Measurements from ENCODE around the gene ADCY9. TPM values are rescaled to one million over a fixed set of nuclear protein-coding genes. Genes with fewer than 3 reads are reported as not detected.
"Not testable (repeated sequence)": the region's sequence is repeated elsewhere in the genome, so short reads cannot be mapped to it uniquely, and the experiment has no call there.

ADCY9 gene
- total and polyA plus RNA-seq, 8 donors: 9.8 to 61.1 (median 12.9) TPM

GRCh38 chr16:4046221-4046620 lies 70.0 kb downstream of the ADCY9 start:
- no peak for TF ChIP-seq CTCF (IDR thresholded peaks at IDR 0.05)
- no peak overlapping the region for H3K27ac ChIP-seq
- intact Hi-C loops (cut with DNase I): no loop called here

DNA sequence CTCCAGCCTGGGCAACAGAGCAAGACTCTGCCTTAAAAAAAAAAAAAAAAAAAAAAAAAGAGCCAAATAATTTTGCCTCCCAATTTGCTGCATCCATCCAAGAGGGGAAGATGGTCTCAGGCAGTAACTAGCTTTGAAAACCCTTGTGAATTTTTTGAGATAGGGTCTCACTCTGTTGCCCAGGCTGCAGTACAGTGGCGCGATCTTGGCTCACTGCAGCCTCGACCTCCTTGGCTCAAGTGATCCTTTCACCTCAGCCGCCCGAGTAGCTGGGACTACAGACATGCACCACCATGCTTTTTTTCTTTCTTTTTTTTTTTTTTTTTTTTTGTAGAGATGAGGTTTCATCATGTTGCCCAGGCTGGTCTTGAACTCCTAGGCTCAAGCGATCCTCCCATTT lies 70.7 kb downstream of the ADCY9 start:
- ATAC-seq; intact Hi-C loops (cut with DNase I); H3K9me3 ChIP-seq; DNase-seq; H3K27ac ChIP-seq; H3K27me3 ChIP-seq; H3K4me3 ChIP-seq; H3K36me3 ChIP-seq: not testable (repeated sequence)
- H3K4me1 ChIP-seq: peaks cover 10 to 13% of the 10 kb centered on the region in 2 donors

More at GRCh38 chr16:4046221-4046620, 70.0 kb downstream of the ADCY9 start:
- ATAC-seq (no peak), DNase-seq (no peak)
- Histone ChIP-seq H3K4me3 (no peak overlapping the region), H3K4me1 (peaks cover 10 to 13% of the 10 kb centered on the region in 2 donors), H3K9me3 (no peaks in the 10 kb centered on the region), H3K27me3 (no peaks in the 10 kb centered on the region), H3K36me3 (no peaks in the 10 kb centered on the region)

- Histone ChIP-seq H3K27ac (no peak overlapping the region), H3K4me1 (peaks cover 10 to 13% of the 10 kb centered on the region in 2 donors), H3K4me3 (no peak overlapping the region), H3K36me3 (no peaks in the 10 kb centered on the region), H3K9me3 (no peaks in the 10 kb centered on the region), H3K27me3 (no peaks in the 10 kb centered on the region)
- intact Hi-C loops (cut with DNase I): no loop called here
- TF ChIP-seq CTCF (IDR thresholded peaks at IDR 0.05): no peak
- ATAC-seq (no peak), DNase-seq (no peak)
These were observed 73.7 kb downstream of the ADCY9 start for GRCh38 chr16:4042581-4042980.

GRCh38 chr16:4038448-4038847 lies 77.8 kb downstream of the ADCY9 start:
- H3K36me3 ChIP-seq: no peaks in the 10 kb centered on the region
- H3K9me3 ChIP-seq: no peaks in the 10 kb centered on the region
- H3K4me3 ChIP-seq: no peak overlapping the region
- H3K4me1 ChIP-seq: no peaks in the 10 kb centered on the region
- intact Hi-C loops (cut with DNase I): no loop called here
- H3K27me3 ChIP-seq: no peaks in the 10 kb centered on the region
- TF ChIP-seq CTCF (IDR thresholded peaks at IDR 0.05): no peak
- ATAC-seq (no peak), DNase-seq (no peak)
- H3K27ac ChIP-seq: no peak overlapping the region

DNA sequence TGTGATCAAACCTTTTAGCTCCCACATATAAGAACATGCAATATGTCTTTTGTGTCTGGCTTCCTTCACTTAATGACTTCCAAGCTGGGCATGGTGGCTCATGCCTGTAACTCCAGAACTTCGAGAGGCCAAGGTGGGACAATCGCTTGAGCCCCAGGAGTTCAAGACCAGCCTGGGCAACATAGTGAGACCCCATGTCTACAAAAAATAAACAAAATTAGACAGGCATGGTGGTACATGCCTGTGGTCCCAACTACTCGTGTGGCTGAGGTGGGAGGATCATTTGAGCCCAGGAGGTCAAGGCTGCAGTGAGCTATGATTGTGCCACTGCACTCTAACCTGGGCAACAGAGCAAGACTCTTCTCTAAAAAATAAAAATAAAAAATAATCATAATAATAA lies 79.3 kb downstream of the ADCY9 start:
- H3K4me3 ChIP-seq; H3K9me3 ChIP-seq; intact Hi-C loops (cut with DNase I); DNase-seq; H3K36me3 ChIP-seq; H3K27ac ChIP-seq; ATAC-seq; H3K27me3 ChIP-seq: not testable (repeated sequence)
- peaks cover 3 to 10% of the 10 kb centered on the region in 2 donors for H3K4me1 ChIP-seq

DNA sequence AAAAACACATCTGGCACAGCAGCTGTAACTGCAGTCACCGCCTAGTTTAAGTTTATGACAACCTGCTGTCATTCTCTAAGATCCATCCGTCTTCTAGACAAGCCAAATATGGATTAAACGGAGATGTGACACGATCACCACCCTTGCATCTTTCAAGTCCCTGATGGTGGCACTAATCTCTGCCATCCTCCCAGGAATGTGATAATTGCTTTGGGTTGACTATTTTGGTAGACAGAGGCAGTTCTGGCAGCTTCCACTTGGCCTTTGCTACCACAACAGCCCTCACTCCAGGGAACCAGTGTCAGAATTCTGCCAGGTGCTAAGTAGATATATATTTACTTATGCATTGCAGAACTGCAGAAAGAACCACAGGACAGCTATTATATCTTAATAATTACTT lies 81.3 kb downstream of the ADCY9 start:
- Histone ChIP-seq H3K4me1 (peaks cover 3 to 12% of the 10 kb centered on the region in 2 donors), H3K36me3 (no peaks in the 10 kb centered on the region), H3K27ac (no peak overlapping the region), H3K4me3 (no peak overlapping the region), H3K9me3 (no peaks in the 10 kb centered on the region), H3K27me3 (no peaks in the 10 kb centered on the region)
- no peak for DNase-seq
- TF ChIP-seq CTCF (IDR thresholded peaks at IDR 0.05): no peak
- intact Hi-C loops (cut with DNase I): no loop called here
- no peak for ATAC-seq

All from left lung (tissue), 10 donors.